Measurements from ENCODE around the gene IZUMO2. TPM values are rescaled to one million over a fixed set of nuclear protein-coding genes. Genes with fewer than 3 reads are reported as not detected.
"Not testable (repeated sequence)": the region's sequence is repeated elsewhere in the genome, so short reads cannot be mapped to it uniquely, and the experiment has no call there.

Gene IZUMO2
- total RNA-seq, 1 donor from 2014 or later, result not detected

DNA sequence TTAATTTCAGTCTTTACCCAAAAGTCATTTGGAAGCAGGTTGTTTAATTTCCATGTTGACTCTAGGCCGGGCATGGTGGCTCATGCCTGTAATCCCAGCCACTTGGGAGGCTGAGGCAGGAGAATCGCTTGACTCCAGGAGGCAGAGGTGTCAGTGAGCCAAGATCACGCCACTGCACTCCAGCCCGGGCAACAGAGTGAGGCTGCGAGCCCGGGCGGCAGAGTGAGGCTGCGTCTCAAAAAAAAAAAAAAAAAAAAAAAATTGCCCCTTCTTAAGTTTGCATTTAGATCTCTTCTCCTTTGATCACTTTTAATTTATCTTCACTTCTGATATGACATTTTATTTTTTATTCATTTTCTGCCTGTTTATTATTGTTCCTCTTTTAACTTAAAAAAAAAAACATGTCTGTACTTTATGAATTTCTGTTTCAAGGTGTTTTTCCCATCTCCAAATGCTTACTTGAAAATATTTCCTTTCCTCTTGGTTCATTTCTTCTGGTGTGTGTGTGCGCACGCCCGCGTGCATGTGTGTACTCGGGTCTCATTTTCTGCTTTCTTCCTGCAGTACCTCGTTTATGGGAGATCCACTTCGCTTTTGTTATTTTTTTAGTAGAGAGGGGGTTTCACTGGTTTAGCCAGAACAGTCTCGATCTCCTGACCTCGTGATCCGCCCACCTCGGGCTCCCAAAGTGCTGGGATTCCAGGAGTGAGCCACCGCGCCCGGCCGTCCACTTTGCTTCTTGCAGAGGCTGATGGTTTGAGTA lies 26.3 kb downstream of the IZUMO2 start:
- not testable (repeated sequence) for DNase-seq (ENCODE audit: low spot score); ATAC-seq

DNA sequence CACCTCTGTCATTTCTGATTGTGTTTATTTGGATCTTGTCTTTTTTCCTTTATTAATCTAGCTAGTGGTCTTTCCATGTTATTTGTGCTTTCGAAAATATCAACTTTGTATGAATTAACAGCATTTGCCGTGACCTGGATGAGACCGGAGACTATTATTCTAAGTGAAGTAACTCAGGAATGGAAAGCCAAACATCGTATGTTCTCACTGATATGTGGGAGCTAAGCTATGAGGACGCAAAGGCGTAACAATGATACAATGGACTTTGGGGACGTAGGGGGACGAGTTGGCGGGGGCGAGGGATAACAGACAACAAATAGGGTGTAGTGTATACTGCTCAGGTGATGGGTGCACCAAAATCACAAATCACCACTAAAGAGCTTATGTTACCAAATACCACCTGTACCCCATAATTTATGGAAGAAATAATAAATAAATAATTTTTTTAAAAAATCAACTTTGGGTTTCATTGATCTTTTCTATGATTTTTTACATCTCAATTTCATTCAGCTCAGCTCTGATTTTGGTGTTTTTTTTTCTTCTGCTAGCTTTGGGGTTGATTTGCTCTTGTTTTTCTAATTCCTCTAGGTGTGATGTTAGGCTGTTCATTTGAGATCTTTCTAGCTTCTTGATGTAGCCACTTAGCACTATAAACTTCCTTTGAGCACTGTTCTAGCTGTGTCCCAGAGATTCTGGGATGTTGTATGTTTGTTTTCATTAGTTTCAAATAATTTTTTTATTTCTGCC lies 27.1 kb downstream of the IZUMO2 start:
- DNase-seq (ENCODE audit: low spot score); ATAC-seq: not testable (repeated sequence)

DNA sequence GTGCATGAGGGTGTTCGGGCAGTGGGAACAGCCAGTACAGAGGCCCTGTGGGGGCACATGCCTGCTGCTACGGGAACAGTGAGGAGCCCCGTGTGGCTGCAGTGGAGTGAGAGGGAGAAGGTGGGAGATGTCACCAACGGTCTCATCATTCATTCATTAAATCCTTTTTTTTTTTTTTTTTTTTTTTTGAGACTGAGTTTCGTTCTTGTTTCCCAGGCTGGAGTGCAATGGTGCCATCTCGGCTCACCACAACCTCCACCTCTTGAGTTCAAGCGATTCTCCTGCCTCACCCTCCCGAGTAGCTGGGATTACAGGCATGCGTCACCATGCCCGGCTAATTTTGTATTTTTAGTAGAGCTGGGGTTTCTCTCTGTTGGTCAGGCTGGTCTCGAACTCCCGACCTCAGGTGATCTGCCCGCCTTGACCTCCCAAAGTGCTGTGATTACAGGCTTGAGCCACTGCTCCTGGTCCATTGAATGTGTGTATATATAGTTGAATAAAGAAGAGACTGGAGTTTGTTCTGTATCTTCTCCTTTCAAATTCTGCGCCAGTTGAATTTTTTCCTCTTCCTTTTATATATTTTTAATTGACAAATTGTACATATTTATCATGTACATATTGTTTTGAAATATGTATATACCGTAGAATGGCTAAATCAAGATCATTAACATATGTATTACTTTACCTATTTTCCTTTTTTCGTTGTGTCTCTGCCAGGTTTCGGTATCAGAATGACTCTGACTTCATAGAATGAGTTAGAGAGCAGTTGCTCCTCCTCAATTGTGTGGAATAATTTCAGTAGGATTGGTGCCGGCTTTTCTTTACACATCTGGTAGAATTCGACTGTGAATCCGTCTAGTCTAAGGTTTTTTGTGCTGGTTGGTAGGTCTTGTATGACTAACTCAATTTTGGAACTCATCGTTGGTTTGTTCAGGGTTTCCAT lies 28.0 kb downstream of the IZUMO2 start:
- not testable (repeated sequence) for DNase-seq (ENCODE audit: low spot score)

GRCh38 chr19:50133518-50134492 lies 29.3 kb downstream of the IZUMO2 start:
- not testable (repeated sequence) for DNase-seq (ENCODE audit: low spot score); ATAC-seq

More for the DNA sequence above, 28.0 kb downstream of the IZUMO2 start:
- not testable (repeated sequence) for ATAC-seq

DNA sequence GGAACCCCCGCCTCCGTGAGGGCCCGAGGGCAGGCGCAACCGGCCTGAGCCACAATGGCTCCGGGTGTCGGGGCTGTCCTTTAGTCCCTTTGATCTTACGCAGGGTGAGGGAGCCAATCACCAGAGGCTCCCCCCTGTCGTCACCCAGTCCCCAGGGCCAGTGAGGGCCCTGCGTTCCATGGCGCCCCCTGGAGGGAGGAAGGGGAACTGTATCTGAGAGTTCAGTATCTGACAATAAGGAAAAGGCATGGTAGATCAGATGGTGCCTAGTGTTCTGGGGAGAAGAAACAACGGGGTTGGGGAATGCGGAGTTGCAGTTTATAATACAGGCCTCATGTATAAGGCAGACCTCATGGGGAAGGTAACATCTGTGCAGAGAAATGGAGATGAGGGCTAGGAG lies 59.1 kb downstream of the IZUMO2 start:
- not testable (repeated sequence) for ATAC-seq; DNase-seq (ENCODE audit: low spot score)

- not testable (repeated sequence) for DNase-seq (ENCODE audit: low spot score)
Measured at GRCh38 chr19:50103405-50103804, 59.7 kb downstream of the IZUMO2 start.

More at GRCh38 chr19:50103405-50103804, 59.7 kb downstream of the IZUMO2 start:
- ATAC-seq, result not testable (repeated sequence)

Other genes with a start within 250 kb of the IZUMO2 start
- 787 TPM for gene ATF5, start 234.1 kb downstream of the IZUMO2 start, total RNA-seq
- 24.4 TPM for gene NUP62, start 233.8 kb downstream of the IZUMO2 start, total RNA-seq
- gene SIGLEC11, start 202.1 kb downstream of the IZUMO2 start, total RNA-seq, result 1.3 TPM
- 38.0 TPM for gene VRK3, start 137.9 kb downstream of the IZUMO2 start, total RNA-seq
- 3.6 TPM for gene ZNF473, start 137.3 kb downstream of the IZUMO2 start, total RNA-seq
- 70.5 TPM for gene MYH14, start 40.3 kb upstream of the IZUMO2 start, total RNA-seq
- 4.0 TPM for gene KCNC3, start 166.1 kb upstream of the IZUMO2 start, total RNA-seq
- gene NAPSA, start 202.4 kb upstream of the IZUMO2 start, total RNA-seq, result 3.3 TPM
- 32.2 TPM for gene NR1H2, start 213.2 kb upstream of the IZUMO2 start, total RNA-seq
- 8.2 TPM for gene POLD1, start 221.1 kb upstream of the IZUMO2 start, total RNA-seq